GM21528 (cell line): ENCODE results near the gene XIST.
"Not testable (repeated sequence)": the region's sequence is repeated elsewhere in the genome, so short reads cannot be mapped to it uniquely, and the experiment has no call there.

ENCODE experiments used
- ATAC-seq: cut with Tn5 transposase; IDR thresholded peaks from one replicate; pipeline ENCODE4 v1.9.1; 2021; ENCODE audit warnings: mild to moderate bottlenecking, moderate library complexity; ENCODE audit not compliant: unreplicated experiment, low FRiP score

The XIST gene

DNA sequence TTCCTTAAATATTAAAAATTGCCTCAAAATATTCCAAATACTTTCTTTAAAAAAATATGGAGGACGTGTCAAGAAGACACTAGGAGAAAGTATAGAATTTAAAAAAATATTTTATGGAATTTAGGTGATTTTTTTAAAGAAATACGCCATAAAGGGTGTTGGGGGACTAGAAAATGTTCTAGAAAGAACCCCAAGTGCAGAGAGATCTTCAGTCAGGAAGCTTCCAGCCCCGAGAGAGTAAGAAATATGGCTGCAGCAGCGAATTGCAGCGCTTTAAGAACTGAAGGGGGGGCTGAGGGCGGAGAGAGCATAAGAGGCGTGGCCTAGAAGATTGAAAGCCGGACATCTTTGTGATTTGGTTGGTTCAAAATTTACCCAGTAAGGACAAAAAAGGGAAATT, at the start of gene XIST:
Gene XIST (minus strand): TSS at position 248 of the 400 bp plus-strand sequence.
- ATAC-seq, result no peak

DNA sequence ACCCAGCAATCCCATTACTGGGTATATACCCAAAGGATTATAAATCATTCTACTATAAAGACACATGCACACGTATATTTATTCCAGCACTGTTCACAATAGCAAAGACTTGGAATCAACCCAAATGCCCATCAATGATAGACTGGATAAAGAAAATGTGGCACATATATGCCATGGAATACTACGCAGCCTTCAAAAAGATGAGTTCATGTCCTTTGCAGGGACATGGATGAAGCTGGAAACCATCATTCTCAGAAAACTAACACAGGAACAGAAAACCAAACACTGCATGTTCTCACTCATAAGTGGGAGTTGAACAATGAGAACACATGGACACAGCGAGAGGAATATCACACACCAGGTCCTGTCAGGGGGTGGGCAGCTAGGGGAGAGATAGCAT, 45.8 kb upstream of the XIST start:
- ATAC-seq, result not testable (repeated sequence)

DNA sequence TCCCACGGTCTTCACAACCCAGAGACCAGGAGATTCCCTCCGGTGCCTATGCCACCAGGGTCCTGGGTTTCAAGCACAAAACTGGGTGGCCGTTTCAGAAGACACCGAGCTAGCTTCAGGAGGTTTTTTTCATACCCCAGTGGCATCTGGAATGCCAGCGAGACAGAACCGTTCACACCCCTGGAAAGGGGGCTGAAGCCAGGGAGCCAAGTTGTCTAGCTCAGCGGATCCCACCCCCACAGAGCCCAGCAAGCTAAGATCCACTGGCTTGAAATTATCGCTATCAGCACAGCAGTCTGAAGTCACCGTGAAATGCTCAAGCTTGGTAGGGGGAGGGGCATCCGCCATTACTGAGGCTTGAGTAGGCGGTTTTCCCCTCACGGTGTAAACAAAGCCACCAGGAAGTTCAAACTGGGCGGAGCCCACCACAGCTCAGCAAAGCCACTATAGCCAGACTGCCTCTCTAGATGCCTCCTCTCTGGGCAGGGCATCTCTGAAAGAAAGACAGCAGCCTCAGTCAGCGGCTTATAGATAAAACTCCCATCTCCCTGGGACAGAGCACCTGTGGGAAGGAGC, 40.1 kb upstream of the XIST start:
- not testable (repeated sequence) for ATAC-seq

DNA sequence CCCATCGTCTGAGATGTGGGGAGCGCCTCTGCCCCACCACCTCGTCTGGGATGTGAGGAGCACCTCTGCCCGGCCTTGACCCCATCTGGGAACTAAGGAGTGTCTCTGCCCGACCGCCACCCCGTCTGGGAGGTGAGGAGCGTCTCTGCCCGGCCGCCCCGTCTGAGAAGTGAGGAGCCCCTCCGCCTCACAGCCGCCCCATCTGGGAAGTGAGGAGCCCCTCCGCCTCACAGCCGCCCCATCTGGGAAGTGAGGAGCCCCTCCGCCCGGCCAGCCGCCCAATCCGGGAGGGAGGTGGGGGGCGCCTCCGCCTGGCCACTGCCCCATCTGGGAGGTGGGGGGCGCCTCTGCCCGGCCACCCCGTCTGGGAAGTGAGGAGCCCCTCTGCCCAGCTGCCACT, 29.7 kb upstream of the XIST start:
- not testable (repeated sequence) for ATAC-seq

DNA sequence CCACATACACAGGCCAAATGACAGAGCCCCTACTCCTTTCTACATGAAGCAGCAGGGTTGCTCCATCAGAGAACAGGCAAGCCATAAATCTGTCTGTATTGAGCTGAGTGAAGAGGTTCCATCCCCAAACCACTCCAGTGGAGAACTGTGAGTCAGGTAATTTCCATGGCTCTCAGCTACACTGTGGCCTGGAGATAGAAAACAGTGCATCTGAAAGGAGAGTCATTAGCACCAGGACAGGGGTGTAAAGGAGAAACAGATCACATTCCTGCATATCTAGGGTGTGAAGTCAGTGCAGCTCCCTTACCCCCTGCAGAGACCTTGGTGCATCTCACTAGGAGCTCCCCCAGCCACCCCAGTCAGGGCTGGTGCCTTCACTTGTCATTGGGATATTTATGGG, 25.2 kb upstream of the XIST start:
- no peak for ATAC-seq

DNA sequence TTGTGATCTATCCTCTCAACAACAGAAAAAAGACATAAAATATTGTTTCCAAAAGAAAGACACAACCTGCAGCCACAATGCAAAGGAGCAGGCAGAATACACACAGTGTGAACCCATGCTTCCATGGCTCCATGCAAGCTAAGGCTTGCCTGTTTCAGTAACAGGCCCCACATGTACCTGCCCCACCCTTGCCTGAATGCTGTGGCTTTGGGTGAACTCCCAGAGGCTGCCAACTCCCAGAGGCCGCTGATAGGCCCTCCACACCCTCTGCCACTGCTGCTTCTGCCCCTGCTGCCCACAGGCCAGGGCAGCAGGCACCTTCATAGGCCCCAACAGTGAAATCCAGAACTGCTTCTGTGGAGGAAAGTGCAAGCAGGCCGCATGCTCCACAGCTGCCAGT, 24.4 kb upstream of the XIST start:
- ATAC-seq, result no peak

DNA sequence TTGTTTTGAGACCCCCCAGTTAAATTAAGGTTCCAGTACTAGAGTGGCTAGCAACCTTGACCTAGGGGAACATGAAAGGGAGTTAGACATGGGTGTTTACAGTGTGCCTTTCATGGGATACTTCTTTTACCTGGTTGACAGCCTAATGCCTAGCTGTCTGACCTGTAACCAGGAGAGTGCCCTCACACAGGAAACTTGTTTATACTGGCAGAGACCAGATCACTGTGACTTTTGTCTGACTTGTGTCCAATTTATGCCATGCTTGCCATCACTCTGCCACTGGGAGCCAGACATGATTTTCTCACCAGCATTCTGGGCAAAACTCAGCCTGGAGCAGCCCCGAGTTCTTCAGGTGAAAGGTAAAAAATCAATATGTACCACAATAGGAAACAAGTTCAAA, 16.4 kb upstream of the XIST start:
- ATAC-seq, result no peak

DNA sequence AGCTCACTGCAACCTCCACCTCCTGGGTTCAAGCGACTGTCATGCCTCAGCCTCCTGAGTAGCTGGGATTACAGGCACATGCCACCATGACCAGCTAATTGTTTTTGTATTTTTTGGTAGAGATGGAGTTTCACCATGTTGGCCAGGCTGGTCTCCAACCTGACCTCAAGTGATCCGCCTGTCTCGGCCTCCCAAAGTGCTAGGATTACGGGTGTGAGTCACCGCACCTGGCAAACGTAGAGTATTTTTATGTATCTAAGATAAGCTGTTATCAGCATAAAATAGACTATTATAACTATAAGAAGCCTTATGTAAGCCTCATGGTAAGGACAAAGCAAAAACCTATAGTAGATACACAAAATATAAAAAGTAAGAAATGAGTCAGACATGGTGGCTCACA, 14.6 kb upstream of the XIST start:
- ATAC-seq, result no peak

DNA sequence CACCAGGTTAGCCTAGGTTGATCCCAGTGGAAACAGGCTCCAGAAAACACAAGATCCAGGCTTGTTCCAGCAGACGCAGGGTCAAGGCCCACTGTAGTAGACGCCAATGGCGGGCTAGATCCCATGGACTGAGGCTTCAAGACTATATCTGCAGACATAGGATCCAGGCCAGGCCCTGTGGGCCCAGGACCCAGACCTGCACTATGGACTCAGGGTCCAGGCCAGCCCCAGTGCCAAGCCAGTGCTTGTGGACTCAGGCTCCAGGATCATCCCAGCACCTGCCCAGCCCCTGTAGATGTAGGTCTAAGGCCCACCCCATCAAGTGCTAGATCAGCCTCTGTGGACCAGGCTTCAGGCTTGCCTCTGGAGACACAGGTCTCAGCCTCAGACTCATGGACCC, 11.3 kb upstream of the XIST start:
- ATAC-seq, result no peak

DNA sequence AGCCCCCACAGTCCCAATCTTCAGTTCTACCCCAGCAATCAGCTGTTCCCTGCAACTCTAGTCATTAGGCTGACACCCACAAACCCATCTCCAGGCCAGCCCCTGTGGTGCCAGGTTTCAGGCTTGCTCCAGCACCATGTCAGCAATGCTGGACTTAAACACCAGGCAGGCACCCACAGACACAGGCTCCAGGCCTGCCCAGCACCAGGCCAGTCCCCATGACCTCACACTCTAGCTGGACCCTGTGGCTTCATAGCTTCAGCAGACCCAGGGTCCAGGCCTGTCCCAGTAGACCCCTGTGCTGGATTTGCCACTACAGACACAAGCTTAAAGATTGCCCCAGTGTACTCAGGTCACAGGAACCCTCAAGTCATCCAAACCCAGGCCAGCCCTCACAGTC, 10.8 kb upstream of the XIST start:
- no peak for ATAC-seq

DNA sequence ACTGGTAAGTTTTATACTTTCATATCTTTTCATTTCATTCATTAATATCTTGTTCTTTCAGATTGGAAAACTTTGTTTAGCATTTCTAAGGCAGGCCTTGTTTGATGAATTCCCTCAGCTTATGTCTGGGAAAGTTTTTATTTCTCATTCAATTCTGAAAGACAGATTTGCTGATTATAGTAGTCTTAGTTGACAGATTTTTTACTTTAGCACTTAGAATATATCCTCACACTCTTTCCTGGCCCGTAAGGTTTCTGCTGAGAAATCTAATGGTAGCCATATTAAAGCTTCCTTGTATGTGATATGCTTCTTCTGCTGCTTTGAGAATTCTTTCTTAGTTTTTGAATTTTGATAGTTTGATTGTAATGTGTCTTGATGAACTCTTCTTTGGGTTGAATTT, 7.1 kb upstream of the XIST start:
- ATAC-seq, result no peak

DNA sequence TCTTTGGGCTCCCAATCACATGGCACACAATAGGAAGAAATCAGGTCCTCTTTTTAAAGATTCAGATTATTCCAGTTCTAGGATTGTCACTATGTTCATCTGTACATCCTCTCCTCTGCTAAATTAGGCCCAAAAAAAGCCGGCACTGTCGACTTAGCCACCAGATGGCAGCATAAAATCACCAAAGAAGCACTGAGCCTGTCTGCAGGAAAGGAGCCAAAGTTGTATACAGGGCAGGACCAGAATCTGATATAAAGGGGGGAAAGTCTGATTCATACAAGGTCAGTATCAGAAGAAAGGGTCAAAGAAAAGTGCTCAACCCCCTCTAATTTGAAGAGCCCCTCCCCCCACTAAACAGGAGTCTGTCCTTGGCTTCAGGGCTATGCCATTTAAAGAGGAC, 3.0 kb upstream of the XIST start:
- no peak for ATAC-seq

DNA sequence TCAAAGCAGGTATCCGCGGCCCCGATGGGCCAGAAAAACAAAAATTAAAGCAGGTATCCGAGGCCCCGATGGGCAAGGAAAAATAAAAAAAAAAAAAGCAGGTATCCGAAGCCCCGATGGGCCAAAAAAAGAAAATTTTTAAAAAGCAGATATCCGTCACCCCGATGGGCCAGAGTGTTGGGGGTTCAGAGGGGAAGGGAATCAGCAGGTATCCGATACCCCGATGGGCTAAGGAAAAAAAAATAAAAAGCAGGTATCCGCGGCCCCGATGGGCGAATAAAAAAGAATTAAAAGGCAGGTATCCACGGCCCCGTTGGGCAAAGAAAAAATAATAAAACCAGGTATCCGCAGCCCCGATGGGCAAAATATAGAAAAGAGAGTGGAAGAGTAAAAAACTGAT, 492 bp downstream of the XIST start:
- ATAC-seq, result no peak

DNA sequence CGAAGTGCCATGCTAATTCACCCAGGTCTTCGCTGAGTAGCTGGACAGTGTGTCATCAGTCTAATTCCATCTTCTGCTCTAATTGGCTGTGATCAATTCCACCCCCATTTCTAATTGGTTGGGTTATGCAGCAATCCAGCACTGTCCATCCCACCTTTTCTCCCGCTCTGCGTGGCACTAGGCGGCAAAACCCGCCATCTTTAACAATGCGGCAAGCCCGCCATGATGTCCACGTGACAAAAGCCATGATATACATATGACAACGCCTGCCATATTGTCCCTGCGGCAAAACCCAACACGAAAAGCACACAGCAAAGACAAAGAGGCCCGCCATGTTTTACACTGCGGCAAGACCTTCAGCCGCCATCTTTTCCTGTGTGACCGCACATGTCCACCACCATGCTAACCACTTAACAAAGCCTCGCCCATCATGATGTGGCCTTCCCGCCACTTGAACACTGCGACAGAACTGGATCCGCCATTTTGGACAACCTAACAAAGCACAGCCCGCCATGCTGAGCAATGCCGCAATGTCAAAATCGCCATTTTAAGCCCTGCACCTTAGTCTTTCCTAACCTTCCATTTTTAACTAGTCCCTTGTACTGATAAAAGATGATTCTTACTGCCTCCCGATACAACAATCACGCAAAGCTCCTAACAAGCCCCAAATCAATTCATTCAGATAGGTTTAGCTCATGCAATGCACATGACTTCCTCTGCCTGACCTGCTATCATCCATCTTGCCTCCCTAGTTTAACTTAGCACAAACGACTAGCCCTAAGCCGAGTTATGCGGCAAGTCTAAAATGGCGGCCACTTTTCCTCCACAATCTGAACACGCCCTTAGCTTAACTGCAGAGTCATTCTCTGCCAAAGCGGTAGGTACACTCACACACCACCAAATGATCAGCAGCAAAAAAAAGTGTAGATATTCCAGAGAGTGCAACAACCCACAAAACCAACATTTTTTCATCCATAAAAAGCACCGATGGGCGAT, 1.2 kb downstream of the XIST start:
- ATAC-seq, result no peak

DNA sequence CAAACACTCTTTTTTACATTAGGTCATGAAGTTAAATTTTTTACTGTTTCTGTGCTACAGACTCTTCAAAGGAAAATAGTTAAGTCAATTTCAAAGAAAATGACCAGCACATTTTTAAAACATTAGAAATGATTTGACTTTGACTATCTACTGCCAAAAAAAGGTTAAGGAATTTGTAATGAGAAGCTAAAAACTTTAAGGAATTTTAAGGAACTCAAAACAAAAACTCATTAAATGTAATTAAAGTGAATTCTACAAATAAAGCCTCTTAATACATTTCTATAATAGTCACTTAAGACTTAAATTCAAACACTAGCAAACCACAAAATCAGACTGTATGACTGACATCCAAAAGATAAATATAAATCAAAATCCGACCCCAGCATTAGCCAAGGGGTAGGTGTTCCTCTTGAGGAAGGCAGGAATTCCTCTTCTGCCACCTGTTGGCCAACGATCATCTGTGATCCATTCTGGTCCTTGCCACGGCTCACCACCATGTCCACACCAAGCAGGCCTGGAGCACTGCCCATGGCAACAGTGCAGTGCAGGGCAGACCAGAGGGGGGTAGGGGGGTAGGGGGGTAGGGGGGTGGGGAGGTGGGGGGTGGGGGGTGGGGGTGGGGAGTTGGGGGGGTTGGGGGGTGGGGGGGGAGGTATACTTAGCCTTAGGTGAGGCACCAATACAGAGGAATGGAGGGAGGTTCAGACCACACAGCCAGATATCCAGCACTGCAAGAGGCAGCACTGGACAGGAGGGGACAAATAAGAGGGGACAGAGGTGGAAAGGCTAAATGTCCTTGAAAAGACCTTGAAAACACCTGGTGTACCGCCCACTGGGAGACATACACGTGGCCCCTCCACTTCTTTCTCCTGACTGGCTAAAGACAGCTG, 2.1 kb downstream of the XIST start:
- no peak for ATAC-seq

DNA sequence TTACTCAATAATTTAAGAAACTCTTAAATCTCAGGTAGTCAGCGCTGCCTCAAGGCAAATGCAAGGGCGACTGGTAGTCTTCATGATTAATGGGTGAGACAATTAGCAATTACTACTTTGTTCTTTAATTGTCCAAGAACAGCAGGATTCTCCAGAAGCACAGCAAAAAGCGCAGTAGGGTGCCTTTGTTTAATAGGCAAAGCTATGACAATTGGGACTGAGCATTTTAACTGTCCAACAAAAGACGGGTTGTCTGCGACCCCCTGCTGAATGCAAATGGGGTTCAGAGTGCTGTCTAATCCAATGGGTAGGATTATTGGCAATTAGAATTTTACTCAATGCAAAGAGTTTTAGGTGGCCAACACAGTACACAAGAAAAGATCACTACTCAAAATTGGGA, 3.4 kb downstream of the XIST start:
- ATAC-seq, result no peak

DNA sequence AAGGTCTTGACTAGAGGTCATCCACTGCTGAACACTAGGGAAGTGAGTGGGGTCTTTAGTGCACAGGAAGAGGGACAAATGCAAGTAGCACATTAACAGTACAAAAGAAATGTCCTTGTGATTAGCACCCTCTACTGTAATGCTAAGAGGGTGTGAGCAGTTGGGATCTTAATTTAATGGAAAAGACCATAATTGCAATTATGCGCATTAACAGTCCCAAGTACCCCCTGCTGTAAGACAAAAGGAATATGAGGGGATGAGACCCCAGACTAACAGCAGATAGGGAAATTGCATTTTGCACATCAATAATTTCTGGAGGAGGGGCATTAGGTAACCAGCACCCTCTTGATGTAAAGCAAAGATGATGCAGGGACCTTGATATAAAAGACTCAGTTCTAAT, 4.5 kb downstream of the XIST start:
- ATAC-seq, result no peak

DNA sequence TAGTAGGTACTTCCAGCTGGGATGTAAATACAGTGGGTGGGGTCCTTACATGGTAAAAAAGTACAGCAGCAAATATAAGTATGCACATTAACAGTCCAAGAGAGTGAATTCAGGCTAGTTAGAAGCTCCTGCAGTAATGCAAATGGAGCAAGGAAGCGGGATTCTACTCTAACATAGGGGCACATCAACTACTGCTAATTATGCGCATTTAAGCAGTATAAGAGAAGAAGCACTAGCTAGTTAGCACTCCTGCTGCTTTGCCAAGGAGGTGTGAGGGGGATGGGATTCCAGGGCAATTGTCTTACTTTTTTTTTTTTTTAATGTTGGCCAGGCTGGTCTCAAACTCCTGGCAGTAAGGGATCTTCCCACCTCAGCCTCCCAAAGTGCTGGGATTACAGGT, 5.4 kb downstream of the XIST start:
- ATAC-seq, result no peak

DNA sequence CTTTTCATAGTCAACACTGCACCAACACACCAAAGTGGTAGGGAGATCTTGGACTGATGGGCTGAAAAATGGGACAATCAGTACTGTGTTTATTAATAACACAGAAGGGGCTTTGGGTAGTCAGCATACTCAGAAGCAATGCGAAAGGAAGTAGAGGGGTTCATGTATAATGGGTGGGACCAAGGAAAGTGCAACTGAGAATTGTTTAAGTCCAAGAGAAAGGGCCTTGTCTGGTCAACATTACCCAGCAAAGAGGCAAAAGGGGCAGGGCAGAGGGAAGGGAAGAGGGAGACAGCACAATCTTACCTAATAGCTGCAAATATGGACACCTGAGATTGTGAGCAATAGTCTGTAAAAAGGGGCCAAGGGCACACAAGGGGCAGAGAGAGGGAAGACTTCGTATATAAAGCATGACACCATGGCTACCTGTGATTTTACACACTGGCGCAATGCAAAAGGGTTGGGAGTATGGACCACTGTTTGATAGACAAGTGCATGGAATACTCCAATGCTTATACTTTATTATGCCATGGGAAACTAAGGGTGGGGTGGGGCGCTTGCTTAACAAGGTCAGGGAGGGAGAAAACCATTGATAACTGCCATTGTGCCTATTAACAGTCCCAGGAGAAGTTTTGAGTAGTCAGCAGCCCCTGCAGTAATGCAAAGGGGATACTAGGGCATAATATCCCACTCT, 9.8 kb downstream of the XIST start:
- ATAC-seq, result no peak

DNA sequence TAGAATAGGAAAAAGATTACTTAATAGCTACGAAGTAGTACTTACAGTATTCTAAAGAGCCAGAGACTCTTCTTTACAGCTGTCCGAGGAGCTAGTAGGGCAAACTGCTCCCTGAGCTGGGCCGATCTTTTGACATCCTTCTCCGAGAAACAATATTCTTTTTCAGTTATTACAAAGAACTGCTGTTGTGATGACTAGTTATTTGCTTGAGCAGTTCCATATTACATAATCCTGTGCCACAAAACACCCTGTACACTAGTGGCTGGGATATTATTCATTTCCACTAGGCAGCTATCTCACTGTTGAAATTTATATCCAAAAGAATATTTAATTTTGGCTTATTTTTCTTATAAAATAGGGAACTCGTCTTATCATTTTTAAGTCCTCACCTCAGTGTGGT, 11.2 kb downstream of the XIST start:
- no peak for ATAC-seq
